Measurements from ENCODE around the gene TNS3.

The TNS3 gene

DNA sequence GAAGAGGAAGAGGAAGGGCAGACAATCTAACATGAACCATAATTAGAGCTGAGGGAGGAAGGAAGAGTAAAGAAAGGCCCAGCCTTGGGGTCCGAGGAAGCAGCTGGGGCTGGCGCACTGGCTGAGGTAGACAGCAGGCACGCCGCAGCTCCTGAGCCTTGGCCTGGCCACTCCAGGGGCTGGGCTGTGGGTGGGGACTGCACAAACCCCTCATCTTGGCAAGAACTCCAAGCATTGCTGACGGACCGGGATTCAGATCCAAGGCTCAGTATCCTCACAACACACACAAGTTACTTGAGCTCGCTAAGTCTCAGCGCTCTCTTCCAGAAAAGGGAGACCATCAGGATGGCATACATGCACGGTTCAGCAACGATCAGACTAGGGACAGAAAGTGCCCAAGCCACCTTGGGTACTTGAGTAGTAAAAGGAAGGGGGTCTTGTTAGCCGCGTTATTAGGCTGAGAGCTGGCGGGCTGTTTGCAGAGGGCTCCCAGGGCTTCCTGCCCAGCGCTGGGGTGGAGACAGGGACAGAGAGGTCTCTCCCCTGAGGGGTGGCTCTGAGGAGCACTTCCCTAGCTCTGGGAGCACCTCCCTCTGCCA is 4.5 kb downstream of the TNS3 start:
- H3K9ac ChIP-seq (ENCODE audit: low read depth, low read length) = peak overlapping the region; percentile 41
- H3K4me1 ChIP-seq (ENCODE audit: control insufficient read depth, insufficient read depth, low read length) = peaks cover 60% of the 10 kb centered on the region

DNA sequence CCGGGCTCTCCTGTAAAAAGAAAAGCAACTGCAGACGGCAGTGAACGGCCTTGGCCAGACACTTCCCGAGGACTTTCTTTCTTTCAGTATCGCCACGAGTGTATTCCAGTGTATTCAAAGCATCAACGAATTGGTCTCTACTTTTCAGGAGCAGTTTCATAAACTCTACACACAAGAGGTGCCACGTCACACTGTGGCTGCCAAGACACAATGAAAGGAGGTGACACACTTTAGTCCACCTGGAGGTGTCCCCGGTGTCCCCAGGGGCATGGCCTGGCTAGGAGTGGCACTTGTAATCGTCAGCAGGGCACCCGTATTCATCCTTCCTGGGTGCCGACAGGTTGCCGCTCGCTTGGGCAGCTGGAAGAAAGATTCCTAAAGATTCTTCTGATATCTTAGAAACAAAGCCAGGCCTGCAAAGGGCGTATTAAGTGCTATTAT is 5.0 kb downstream of the TNS3 start:
- Histone ChIP-seq H3K9me3 (replicated peaks; ENCODE audit: low read length) (no peaks in the 10 kb centered on the region), H3K9ac (ENCODE audit: low read depth, low read length) (peak overlapping the region; percentile 41), H3K27me3 (ENCODE audit: control insufficient read depth, insufficient read depth, low read length) (no peaks in the 10 kb centered on the region), H3K4me3 (ENCODE audit: low read length) (peak overlapping the region; percentile 32), H3K4me1 (ENCODE audit: control insufficient read depth, insufficient read depth, low read length) (peaks cover 61% of the 10 kb centered on the region), H3K4me2 (ENCODE audit: low read length) (peak overlapping the region; percentile 23), H3K36me3 (ENCODE audit: insufficient read depth, low read length) (peaks cover 8% of the 10 kb centered on the region)

More for the DNA sequence above, 4.5 kb downstream of the TNS3 start:
- Histone ChIP-seq H3K4me3 (ENCODE audit: low read length) (no peak overlapping the region), H3K27me3 (ENCODE audit: control insufficient read depth, insufficient read depth, low read length) (no peaks in the 10 kb centered on the region), H3K36me3 (ENCODE audit: insufficient read depth, low read length) (peaks cover 8% of the 10 kb centered on the region), H3K9me3 (replicated peaks; ENCODE audit: low read length) (no peaks in the 10 kb centered on the region), H3K4me2 (ENCODE audit: low read length) (peak overlapping the region; percentile 23)

DNA sequence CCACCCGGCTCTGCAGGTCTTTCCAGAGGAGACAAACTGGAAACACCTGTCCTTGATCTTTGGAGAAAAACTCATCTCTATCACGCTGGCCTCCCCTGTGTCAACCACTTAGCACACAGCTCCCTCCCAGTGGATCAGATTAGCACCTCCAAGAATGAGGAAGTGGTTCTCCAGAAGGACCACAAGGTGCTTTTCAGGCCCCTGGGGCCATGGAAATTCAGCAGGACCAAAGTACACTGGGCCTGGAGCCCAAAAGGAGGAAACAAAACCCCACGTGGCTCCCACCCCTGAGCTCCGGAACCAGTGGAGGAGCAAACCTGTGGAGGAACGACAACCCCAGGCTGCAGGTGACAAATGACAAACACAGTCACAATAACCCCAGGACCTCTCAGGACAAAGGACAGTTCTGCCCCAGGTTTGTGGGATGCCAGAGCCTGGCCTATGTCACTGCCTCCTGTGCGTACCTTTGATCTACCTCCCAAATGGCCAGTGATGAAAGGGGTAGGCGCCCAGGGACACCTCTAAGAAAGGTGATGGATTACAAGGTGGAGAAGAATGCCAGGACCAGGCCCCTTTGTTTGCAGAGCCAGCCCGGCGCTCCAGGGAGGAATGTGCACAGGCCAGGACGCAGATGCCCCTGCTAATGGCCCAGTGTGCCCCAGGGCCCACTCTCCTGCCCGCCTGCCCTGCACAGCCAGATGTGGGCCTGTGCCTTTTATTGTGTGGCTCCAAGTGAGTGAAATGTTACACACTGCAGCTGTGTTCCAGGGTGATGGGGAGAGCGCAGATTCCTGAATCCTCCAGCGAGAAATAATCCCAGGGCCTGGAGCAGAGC is 5.7 kb downstream of the TNS3 start:
- Histone ChIP-seq H3K9ac (ENCODE audit: low read depth, low read length) (peak overlapping the region; percentile 41), H3K4me3 (ENCODE audit: low read length) (no peak overlapping the region), H3K4me2 (ENCODE audit: low read length) (peak overlapping the region; percentile 23), H3K4me1 (ENCODE audit: control insufficient read depth, insufficient read depth, low read length) (peaks cover 67% of the 10 kb centered on the region), H3K9me3 (replicated peaks; ENCODE audit: low read length) (no peaks in the 10 kb centered on the region), H3K27me3 (ENCODE audit: control insufficient read depth, insufficient read depth, low read length) (no peaks in the 10 kb centered on the region), H3K36me3 (ENCODE audit: insufficient read depth, low read length) (peaks cover 8% of the 10 kb centered on the region)

DNA sequence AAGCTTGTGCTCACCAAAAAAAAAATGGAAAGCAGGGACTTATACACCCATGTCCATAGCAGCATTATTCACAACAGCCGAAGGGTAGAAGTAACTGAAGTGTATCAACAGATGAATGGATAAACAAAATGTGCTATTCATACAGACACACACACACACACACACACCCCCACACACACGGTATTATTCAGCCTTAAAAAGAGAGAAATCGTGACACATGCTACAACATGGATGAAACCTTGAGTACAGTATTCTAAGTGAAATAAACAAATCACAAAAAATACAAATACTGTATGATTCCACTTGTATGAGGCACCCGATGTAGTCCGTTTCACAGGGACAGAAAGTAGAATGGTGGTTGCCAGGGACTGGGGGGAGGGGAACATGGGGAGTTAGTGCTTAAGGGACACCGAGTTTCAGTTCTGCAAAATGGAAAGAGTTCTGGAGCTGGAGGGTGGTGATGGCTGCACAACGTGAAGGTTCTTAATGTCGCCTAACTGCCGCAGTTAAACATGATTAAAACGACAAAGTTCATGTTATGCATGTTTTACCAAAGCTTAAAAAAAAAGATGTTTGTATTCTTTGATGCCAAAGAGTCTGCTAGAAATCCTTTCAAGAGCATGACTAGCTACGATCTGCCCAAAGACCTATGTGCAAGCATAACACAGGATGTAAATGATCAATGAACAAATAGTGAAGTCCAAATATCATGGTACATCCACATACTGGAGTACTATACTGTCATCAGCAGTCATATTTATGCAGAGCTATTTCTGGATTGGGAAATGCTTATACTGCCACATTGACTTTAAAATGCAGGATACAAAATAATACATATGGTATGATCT is 7.2 kb downstream of the TNS3 start:
- Histone ChIP-seq H3K9ac (ENCODE audit: low read depth, low read length) (peak overlapping the region; percentile 75), H3K9me3 (replicated peaks; ENCODE audit: low read length) (no peaks in the 10 kb centered on the region), H3K4me1 (ENCODE audit: control insufficient read depth, insufficient read depth, low read length) (peaks cover 71% of the 10 kb centered on the region), H3K36me3 (ENCODE audit: insufficient read depth, low read length) (peaks cover 8% of the 10 kb centered on the region), H3K27me3 (ENCODE audit: control insufficient read depth, insufficient read depth, low read length) (no peaks in the 10 kb centered on the region), H3K4me2 (ENCODE audit: low read length) (peak overlapping the region; percentile 56), H3K4me3 (ENCODE audit: low read length) (no peak overlapping the region)

DNA sequence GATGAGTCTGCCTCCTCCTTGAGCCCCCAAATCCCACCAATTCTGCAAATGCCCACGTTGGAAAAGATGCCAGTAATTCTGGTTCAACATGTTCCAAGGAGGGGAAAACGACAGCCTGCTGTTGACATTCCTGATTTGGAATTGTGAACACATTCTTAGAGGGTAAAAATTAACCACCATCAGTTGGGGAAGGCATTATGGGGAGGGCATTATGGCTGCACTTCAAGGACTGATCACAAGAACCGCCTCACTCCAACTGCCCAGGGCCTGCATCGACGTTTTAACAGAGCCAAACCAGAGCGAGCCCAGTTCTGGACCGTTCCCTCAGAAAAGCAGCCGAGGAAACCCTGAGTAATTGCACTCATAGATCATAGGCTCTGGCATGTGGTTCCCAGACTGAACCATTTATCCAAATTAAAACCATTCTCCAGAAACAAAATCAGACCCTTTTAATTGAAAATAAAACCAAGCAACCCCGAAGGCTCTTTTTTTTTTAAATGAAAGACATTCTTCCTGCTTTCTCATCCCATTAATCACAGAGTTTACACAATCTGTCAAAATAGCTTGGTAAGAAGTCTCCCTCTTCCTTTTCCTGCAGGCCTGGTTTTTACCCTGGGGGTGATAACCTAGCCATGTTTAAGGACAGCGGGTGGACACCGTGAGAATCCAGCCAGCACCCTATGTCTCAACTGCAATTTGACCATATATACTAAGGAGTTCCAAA is 8.0 kb downstream of the TNS3 start:
- Histone ChIP-seq H3K4me2 (ENCODE audit: low read length) (peak overlapping the region; percentile 56), H3K9me3 (replicated peaks; ENCODE audit: low read length) (no peaks in the 10 kb centered on the region), H3K36me3 (ENCODE audit: insufficient read depth, low read length) (peaks cover 5% of the 10 kb centered on the region), H3K9ac (ENCODE audit: low read depth, low read length) (peak overlapping the region; percentile 75), H3K4me3 (ENCODE audit: low read length) (peak overlapping the region; percentile 9), H3K4me1 (ENCODE audit: control insufficient read depth, insufficient read depth, low read length) (peaks cover 63% of the 10 kb centered on the region), H3K27me3 (ENCODE audit: control insufficient read depth, insufficient read depth, low read length) (no peaks in the 10 kb centered on the region)

DNA sequence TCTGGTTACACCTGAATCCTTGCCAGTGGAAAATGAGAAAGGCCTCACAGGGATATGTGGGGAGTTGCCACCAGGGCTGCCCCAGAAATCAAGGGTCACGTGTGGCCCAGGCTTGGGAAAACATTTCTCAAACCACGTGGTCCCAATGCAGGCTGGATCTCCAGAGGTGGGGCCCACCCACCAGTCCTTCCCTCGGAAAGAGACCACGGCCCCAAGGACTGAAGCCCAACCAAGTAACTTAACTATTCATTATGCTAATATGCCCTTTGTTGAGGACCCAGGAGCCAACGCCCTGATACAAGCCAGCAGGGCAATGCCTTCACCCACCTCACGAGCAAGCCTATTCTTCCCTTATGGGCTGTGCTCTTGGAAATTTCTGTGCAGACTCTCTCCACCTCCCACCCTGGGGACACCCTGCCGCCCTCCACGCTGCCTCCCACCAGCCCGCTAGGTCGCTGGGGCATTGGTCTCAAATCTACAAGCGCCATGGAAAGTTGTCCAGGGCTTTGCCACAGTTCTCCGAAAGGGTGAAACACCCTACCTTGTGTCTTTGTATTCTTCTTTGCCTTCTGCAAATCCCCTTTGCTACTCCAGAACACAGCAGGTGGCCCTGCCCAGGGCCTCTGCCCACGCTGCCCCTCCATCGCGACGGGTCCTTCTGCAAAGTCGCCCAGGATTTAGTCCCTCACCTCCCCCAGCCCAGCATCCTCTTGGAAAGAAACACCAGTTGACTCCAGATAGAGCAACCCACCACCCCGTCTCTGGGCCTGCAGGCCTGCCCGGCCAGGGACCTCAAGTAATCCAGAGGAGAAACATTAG is 8.8 kb downstream of the TNS3 start:
- Histone ChIP-seq H3K4me2 (ENCODE audit: low read length) (peak overlapping the region; percentile 56), H3K36me3 (ENCODE audit: insufficient read depth, low read length) (peaks cover 11% of the 10 kb centered on the region), H3K9me3 (replicated peaks; ENCODE audit: low read length) (no peaks in the 10 kb centered on the region), H3K4me1 (ENCODE audit: control insufficient read depth, insufficient read depth, low read length) (peaks cover 60% of the 10 kb centered on the region), H3K27me3 (ENCODE audit: control insufficient read depth, insufficient read depth, low read length) (no peaks in the 10 kb centered on the region), H3K9ac (ENCODE audit: low read depth, low read length) (peak overlapping the region; percentile 75), H3K4me3 (ENCODE audit: low read length) (no peak overlapping the region)

DNA sequence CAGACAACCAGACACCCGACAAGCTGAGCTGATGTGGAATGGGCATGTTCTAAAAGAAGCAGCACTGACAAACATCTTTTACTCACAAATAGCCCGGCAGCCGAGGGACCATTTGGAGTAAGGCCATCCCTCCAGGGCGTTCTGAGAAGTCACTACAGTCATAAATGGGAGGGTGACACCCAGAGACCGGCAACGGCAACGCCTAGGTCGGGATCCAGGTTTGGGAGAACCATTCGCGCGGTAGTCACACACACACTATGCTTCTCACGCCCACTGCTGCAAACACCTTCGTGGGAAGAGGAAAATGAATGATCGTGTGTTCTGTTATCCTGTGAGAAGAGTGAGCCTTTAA is 9.8 kb downstream of the TNS3 start:
- no peaks in the 10 kb centered on the region for H3K27me3 ChIP-seq (ENCODE audit: control insufficient read depth, insufficient read depth, low read length)
- peak overlapping the region; percentile 79 for H3K9ac ChIP-seq (ENCODE audit: low read depth, low read length)
- peak overlapping the region; percentile 53 for H3K4me3 ChIP-seq (ENCODE audit: low read length)
- peak overlapping the region; percentile 77 for H3K4me2 ChIP-seq (ENCODE audit: low read length)
- peaks cover 55% of the 10 kb centered on the region for H3K4me1 ChIP-seq (ENCODE audit: control insufficient read depth, insufficient read depth, low read length)
- no peaks in the 10 kb centered on the region for H3K9me3 ChIP-seq (replicated peaks; ENCODE audit: low read length)
- peaks cover 10% of the 10 kb centered on the region for H3K36me3 ChIP-seq (ENCODE audit: insufficient read depth, low read length)

DNA sequence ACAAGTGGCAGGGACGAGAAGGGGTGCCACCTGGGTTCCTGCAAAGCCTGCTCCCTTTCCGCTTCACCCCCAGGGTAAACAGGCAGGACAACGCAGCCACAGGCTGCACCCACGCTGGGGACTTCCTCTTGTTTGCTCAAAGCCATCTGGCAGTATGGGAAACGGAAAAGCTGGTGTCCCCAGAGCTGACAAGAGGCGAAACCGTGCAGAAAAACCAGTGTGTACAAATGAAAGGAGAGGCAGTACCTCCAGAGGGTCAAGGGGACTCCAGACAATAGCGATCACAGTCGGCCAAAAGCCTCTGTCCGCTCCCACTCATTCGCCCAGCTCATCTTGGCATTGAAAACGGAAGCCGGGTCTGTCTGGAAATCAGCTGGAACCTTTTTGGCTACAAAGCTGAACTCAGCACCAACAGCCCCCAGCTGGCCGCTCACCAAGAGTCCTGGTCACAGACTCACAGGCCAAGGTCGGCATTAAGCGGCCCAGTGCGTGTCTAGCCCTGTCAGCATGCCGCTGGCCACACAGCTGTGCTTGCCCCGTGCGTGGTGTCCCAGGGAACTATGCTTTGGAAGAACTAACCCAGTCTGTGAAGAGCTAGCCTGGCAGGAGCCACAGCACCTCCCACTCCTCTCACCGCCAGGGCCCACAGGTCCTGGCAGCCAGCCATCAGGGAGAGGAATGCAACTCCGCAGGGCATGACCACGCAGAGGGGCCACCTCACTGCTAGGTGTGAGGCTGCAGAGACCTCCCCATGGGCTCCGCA is 10.4 kb downstream of the TNS3 start:
- Histone ChIP-seq H3K4me1 (ENCODE audit: control insufficient read depth, insufficient read depth, low read length) (peaks cover 50% of the 10 kb centered on the region), H3K9ac (ENCODE audit: low read depth, low read length) (peak overlapping the region; percentile 79), H3K9me3 (replicated peaks; ENCODE audit: low read length) (no peaks in the 10 kb centered on the region), H3K27me3 (ENCODE audit: control insufficient read depth, insufficient read depth, low read length) (no peaks in the 10 kb centered on the region), H3K36me3 (ENCODE audit: insufficient read depth, low read length) (peaks cover 7% of the 10 kb centered on the region), H3K4me3 (ENCODE audit: low read length) (peak overlapping the region; percentile 53), H3K4me2 (ENCODE audit: low read length) (peak overlapping the region; percentile 77)

DNA sequence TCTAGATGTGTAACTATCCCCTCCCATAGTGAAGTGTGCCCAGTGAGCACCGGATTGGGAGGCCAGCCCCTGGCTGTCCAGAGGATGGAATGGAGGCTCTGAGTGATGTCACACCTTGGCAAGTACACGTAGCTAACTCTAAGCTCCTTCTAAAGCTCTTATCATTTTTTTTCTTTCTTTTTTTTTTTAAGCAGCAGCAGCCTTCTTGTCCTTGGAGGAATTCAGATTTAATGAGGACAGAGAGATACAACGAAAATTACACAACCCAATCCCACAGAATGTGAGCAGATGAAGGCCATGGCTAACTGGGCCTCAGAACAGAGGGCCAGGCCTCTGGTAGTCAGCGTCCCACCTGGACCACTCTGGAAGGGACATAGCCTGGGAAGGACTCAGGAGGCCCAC is 11.3 kb downstream of the TNS3 start:
- Histone ChIP-seq H3K4me2 (ENCODE audit: low read length) (peak overlapping the region; percentile 77), H3K27me3 (ENCODE audit: control insufficient read depth, insufficient read depth, low read length) (no peaks in the 10 kb centered on the region), H3K9ac (ENCODE audit: low read depth, low read length) (peak overlapping the region; percentile 79), H3K9me3 (replicated peaks; ENCODE audit: low read length) (no peaks in the 10 kb centered on the region), H3K4me3 (ENCODE audit: low read length) (peak overlapping the region; percentile 53), H3K36me3 (ENCODE audit: insufficient read depth, low read length) (peaks cover 7% of the 10 kb centered on the region), H3K4me1 (ENCODE audit: control insufficient read depth, insufficient read depth, low read length) (peaks cover 48% of the 10 kb centered on the region)

DNA sequence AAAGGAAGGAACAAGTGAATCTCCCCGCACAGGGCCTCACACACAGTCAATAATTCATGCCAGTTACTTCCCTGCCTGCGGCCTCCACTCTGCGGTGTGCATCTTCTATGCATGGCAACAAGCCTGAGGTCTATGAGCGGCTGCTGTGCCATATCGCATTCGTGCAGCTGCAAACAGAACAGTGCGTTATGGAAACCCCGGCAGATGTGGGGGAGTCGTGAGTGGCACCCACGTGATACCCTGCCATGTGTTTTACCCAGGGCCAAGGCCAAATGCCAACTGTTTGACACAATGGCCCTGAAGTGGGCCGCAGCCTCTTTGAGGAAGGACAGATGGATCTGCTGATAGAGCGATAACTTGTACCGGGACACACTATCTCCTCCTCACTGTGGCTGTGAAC is 13.4 kb downstream of the TNS3 start:
- peaks cover 34% of the 10 kb centered on the region for H3K4me1 ChIP-seq (ENCODE audit: control insufficient read depth, insufficient read depth, low read length)
- no peak overlapping the region for H3K9ac ChIP-seq (ENCODE audit: low read depth, low read length)
- peaks cover 7% of the 10 kb centered on the region for H3K36me3 ChIP-seq (ENCODE audit: insufficient read depth, low read length)
- no peaks in the 10 kb centered on the region for H3K27me3 ChIP-seq (ENCODE audit: control insufficient read depth, insufficient read depth, low read length)
- H3K4me2 ChIP-seq (ENCODE audit: low read length) = no peak overlapping the region
- H3K4me3 ChIP-seq (ENCODE audit: low read length) = no peak overlapping the region
- no peaks in the 10 kb centered on the region for H3K9me3 ChIP-seq (replicated peaks; ENCODE audit: low read length)

Measured in skeletal muscle satellite cell (primary cell).